NCI-H460 (cell line): ENCODE measurements around the gene GDF15. TPM values are rescaled to one million over a fixed set of nuclear protein-coding genes. Genes with fewer than 3 reads are reported as not detected.
"Not testable (repeated sequence)": the region's sequence is repeated elsewhere in the genome, so short reads cannot be mapped to it uniquely, and the experiment has no call there.

Experiments used
- DNase-seq: peaks from one replicate; pipeline ENCODE4 v3.0.0-alpha.2; 2016; ENCODE audit warnings: low read depth; ENCODE audit errors: extremely low read depth
- total RNA-seq: library from RNA; depleted of rRNA; stranded (reverse); fragments of >200 nt; shearing (Covaris generic); gene quantifications from 2 replicates; pipeline ENCODE4 v1.2.3, GENCODE V29; 2014

Gene GDF15
- total RNA-seq, 1 experiment from 2014 or later = 281 TPM

GRCh38 chr19:18389726-18390064 lies 3.7 kb downstream of the GDF15 start:
- DNase-seq = no peak

DNA sequence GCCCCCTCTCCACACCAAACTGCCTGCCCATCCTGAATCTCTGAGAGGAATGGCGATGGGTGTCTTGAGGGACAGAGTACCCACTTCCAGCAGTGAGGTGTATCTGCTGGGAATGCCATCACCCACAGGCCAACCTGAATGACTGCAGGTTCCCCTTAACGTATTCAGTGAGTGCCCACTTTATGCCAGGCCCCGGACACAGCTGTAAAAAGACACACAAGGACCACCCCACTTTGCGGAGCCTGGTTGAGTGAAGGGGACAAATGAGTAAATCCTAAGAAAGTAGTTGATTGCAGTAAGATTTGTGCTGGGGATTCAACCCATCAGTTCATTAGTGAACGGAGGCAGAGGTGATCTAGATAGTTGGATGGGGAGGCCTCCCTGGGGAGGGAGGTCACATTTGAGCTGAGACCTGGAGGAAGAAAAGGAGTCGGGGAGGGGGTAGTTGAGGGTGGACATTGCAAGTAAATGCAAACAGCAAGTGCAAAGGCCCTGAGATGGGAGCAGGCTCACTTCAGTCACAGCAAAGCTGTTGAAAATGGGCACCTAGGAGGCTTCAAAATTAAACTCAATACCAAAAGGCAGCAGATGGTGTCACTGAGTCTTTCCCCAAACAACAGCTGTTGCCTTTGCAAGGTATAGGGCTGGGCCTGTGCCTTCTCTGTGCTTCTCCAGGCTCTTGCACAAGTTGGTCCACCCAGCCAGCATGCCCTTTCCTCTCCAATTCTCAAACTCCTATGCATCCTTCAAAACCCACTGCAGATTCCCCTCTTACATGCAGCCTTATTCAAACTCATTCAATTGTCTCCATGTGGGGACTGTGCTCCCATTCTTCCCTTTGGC lies 4.3 kb downstream of the GDF15 start:
- no peak for DNase-seq

- DNase-seq = no peak
Observed at GRCh38 chr19:18391509-18392075, 5.6 kb downstream of the GDF15 start.

- DNase-seq = no peak
Observed at GRCh38 chr19:18392417-18392816, 6.5 kb downstream of the GDF15 start.

DNA sequence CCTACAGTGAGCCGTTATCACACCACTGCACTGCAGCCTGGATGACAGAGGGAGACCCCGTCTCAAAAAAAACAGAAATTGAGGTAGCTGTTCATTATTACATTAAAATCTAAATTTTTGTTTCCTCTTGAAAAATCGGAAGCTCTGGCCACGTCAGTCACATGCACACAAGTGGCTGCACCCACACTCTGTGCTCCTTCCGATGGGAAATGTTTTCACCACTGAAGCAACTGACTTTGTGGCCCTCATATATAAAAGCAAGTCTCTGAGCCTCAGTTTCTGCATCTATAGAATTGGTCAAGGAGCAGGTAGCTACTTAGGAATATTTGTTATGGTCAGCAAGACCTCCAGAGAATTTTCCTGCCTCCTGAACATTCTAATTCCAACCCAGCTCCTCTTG lies 7.0 kb downstream of the GDF15 start:
- DNase-seq = no peak

GRCh38 chr19:18393836-18394235 lies 7.9 kb downstream of the GDF15 start:
- DNase-seq = no peak

DNA sequence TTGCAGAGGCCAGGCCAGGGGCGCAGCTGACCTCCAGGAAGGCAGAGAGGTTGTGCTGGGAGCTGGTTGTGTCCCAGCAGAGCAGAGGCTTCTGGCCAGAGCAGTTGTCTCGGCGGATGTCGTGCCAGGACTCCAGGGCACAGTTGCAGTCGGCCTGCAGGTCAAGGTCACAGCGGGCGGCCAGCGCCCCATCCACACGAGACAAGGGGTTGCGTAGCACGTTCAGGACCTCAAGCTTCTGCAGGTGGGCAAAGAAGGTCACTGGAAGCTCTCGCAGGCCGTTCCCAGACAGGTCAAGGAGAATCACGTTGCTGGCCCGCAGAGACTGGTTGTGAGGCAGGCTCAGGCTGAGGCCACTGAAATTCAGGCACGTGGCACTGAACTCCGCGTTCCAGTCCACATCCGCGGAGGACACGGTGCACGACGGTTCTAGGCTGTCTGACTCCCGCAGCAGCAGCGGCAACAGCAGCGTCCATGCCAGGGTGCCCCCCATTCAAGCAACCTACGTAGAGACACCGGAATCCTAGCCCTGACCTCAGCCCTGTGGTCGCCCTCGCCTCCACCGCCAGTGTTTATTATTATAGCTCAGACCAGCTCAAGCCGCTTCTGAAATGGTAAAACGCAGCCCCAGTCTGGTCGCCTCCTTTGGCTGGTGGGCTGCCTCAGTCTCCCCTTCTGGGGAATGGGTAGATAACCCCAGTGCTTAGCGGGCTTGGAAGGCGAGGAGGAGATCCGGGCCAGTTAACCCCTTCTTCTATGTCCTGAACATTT lies 10.7 kb downstream of the GDF15 start:
- no peak for DNase-seq

DNA sequence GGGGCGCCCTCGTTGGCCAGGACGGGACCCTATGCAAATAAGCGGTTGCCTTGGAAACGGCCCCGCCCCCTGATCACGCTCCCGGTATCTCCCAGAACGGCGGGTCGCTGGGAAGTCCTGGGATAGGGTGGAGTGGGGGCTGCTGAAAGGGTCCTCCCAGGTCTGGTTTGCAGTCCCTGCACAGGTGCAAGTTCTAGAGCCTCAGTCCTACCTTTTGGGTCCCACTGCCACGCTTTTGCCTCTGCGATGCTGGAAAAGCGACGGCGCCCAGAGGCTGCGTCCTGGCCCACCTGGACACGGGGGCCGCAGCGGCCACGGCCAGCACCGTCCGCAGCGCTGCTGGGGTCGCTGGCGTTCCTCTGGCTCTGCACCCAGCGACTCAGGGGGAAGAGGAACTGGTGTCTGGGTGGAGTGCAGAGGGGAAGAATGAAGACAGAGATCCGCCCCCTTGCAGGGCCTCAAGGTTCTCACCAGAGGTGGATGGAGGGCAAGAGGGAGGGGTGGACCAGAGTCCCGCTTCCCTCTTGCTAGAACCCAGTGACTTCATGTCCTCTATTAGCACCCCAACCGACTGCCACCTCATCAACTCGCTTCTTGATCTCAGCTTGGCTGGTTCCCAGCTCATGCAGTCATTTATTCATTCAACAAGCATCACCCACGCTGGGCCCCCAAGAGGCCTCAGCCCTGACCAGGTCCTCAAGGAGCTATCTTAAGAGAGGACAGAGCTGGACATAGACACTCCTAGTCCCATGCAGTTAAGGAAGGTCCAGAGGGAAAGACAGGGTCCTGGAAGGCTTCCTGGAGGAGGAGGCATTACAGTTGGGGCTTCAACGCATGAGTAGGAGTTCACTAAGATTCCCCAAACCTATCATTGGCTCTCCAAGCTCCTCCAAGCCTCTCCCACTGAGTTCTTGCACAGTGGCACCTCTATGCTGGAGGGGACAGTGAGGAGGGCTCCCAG lies 11.6 kb downstream of the GDF15 start, which contains the start of gene LRRC25:
Gene LRRC25 (minus strand): TSS at position 381 of the 961 bp plus-strand sequence. CDS start 659 bp downstream, outside the sequence.
- DNase-seq = no peak

DNA sequence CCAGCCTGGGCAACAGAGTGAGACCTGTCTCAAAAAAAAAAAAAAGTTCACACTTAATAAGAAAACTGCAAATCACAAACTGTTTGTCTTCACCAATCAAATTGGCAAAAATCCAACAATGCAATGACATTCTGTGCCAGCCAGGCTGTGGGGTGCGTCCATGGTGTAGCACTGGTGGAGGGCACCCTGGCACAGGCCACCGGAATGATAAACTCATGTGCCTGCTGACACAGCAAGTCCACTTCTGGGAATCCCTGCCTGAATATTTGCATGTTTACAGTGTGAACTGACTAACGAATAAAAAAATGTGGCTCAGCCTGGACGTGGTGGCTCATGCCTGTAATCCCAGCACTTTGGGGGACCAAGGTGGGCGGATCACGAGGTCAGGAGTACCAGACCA lies 13.1 kb downstream of the GDF15 start:
- no peak for DNase-seq

- DNase-seq = peak; percentile 52
Observed at GRCh38 chr19:18401580-18402112, 15.7 kb downstream of the GDF15 start.

GRCh38 chr19:18402455-18403248 lies 16.7 kb downstream of the GDF15 start:
- not testable (repeated sequence) for DNase-seq

- not testable (repeated sequence) for DNase-seq
Observed at GRCh38 chr19:18405754-18406153, 19.8 kb downstream of the GDF15 start.

DNA sequence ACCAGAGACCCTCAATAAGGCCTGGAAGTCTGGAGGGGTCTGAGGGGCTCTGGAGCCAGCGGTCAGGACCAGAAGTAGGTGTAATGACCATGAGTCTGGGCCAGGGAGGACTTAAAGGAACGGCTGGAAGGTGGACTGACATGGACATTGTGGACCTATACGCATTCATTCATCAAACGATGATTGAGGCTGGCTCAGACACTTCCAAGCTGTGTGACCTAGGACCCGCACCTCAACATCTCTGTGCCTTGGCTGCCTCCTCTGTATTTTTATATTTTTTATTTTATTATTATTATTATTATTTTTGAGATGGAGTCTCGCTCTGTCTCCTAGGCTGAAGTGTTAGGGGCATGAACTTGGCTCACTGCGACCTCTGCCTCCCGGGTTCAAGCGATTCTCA lies 20.8 kb downstream of the GDF15 start:
- no peak for DNase-seq

DNA sequence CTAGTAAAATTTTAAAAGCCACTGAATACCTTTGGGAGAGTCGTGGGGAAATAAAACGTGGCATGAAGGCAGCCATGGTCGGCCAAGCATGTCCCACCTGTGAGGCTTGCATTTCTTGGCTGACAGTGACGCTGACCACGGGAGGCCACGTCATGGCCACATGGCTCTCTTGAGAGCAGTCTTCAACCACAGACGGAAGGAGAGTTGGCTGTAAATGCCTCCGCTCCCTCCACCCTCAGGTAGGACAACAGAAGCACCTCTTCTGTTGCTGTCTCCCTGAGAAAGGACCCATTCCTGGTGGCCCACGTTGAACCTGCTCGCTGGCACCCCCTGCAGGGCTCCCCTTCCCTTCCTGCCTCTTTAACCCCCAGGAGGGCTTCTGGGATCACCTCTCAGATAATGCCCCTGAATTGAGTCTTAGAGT lies 22.1 kb downstream of the GDF15 start:
- DNase-seq = no peak

DNA sequence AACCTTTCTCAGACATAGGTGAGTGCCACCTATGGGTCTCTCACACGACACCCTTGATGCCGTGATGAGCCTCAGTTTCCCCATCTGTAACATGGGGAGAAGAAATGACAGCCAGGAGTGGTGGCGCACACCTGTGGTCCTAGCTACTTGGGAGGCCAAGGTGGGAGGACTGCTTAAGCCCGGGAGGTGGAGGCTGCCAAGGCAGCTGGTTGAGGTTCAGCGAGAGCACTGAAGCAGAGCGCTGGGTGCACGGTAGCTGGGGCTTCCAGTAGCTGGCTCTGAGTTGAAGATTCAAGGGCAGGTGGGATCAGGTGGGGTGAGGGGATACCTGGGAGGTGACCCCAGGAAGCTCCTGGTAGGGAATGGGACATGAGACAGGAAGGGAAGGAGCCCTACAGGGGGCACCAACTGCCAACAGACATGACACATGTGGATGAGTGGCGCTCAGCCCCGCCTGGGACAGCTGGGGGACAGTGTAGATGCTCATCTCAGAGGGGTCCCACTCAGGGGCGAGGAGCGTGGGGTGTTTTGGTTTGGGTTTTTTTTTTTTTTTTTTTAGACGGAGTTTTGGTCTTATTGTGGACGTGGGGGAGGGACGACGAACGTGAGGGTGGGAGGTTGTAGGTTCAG lies 26.8 kb downstream of the GDF15 start:
- DNase-seq = no peak

DNA sequence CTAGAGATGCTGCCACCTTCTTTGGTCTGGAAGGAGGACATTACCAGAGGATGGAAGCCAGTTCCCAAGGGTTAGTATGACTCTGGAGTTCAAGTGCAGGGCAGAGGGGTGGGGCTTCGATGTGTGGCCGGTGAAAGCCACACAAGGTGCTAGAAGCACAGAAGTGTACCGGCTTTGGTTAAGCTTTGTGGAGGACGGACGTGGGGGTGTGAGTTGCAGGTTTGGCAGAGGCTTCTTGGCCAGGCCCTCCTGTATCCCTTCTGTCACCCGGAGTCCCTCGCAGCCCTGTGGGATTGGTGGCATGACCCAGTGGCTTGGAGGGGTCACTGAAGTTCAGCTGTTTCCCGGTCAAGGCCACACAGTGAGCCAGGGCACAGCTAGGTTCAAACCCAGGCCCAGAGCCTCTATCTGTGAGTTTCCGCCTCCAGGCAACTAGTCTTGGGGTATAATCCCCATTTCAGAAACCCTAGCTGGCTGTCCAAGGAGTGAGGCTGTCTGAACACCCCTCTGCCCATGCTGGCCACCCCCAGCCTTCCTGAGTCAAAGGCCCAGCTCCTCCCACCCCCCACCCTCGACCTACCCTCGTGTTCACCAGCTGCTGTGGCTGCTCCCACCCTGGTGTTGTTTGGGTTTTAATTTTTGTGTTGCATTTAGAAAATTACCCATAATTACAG lies 28.7 kb downstream of the GDF15 start:
- no peak for DNase-seq

DNA sequence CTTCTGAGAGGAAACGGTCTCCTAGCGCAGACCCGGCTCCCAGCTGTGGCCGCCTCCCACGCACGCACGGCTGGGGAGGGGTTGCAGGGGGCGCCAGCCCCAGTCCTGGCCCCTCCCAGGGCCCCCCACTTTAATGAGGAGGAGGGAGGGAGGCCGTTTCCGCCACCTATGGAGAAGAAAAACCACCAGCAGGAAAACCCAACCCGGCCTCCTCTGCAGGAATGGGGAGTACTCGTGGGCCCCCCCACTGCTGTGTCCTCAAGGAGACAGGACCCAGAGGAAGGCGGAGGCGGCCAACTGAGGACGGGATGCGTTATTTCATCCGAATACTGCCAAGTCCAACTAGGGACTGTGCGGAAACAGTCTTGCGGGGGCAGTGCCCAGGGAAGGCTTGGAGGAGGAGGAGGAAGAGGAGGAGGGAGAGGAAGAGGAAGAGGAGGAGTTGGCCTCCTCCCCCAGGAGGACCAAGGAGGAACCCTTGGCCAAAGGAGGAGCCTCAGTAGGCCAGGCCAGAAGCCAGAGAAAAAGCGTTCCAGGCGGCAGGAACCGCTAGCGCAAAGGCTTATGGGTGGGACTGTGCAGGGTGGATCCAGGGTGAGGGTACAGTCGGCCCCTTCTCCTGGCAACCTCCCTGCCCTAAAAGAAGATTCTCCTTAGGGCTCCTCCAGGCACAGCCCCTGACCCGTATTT lies 29.4 kb downstream of the GDF15 start:
- DNase-seq = no peak

GRCh38 chr19:18416778-18417249 lies 30.9 kb downstream of the GDF15 start:
- DNase-seq = peak; percentile 75
